Astrocyte (in vitro differentiated cells and primary cell): ENCODE measurements around the gene SLC7A9.

Source experiments
- CTCF ChIP-seq: IDR thresholded peaks from 2 replicates; pipeline ENCODE4 v1.5.1; 2011; ENCODE audit warnings: low read depth, mild to moderate bottlenecking, inconsistent platforms, low read length, moderate library complexity; ENCODE audit not compliant: insufficient read depth
- EZH2 ChIP-seq: IDR thresholded peaks from 2 replicates; pipeline ENCODE4 v1.6.1; 2012; ENCODE audit warnings: mild to moderate bottlenecking, low read length, inconsistent platforms; ENCODE audit not compliant: insufficient read depth

GRCh38 chr19:32829345-32829896 lies 40.1 kb downstream of the SLC7A9 start:
- TF ChIP-seq CTCF (no peak), EZH2 (no peak)
